GM12878 (cell line): ENCODE results near the gene ARL11. TPM values are rescaled to one million over a fixed set of nuclear protein-coding genes. Genes with fewer than 3 reads are reported as not detected.

Experiments
- ATAC-seq: fragments of 200-7000 bp; cut with Tn5 transposase; 3 replicates; pipeline ENCODE4 v1.9.1; 2020; ENCODE audit warnings: mild to moderate bottlenecking, moderate library complexity
- BruUV-seq: library from RNA; stranded (reverse); fragments of 400-500 nt; replicated peaks from 2 replicates; lab custom pipeline; 2021; lab: Mats Ljungman, UMichigan
- CTCF ChIA-PET: fragments of 300-600 bp; sonication (Branson Sonifier 250); formaldehyde crosslinking; extraction: SDS; loops from one replicate; lab custom pipeline; 2021; ENCODE audit warnings: inconsistent platforms; lab: Yijun Ruan, JAX
- POLR2A ChIA-PET: fragments of 350-600 bp; formaldehyde crosslinking; extraction: SDS; loops from one replicate; lab custom pipeline; 2021; ENCODE audit warnings: inconsistent platforms; lab: Charles Lee
- RAD21 ChIA-PET: fragments of 300-600 bp; sonication (Branson Sonifier 250); formaldehyde crosslinking; loops from one replicate; lab custom pipeline; 2023; ENCODE audit warnings: antibody characterized with exemption; ENCODE audit not compliant: unreplicated experiment; lab: Charles Lee
- SMC1A ChIA-PET: fragments of 300-600 bp; sonication (Branson Sonifier 250); formaldehyde crosslinking; loops from one replicate; lab custom pipeline; 2023; ENCODE audit not compliant: unreplicated experiment, uncharacterized antibody; lab: Charles Lee
- DNase-seq: peaks from one replicate; pipeline ENCODE4 v3.0.0-alpha.2; 2011; ENCODE audit warnings: low read depth, low spot score
- FAIRE-seq: peaks from 3 replicates; lab custom pipeline; 2011; peaks lifted over from hg19 to GRCh38; lab: Jason Lieb, UNC
- H2AFZ ChIP-seq: 2 replicates; pipeline ENCODE4 v1.6.0; 2011; ENCODE audit warnings: low read depth, low read length, control low read depth; ENCODE audit not compliant: control insufficient read depth
- H3K27ac ChIP-seq: 2 replicates; pipeline ENCODE4 v1.5.1; 2011; ENCODE audit warnings: control low read depth; ENCODE audit not compliant: control insufficient read depth, insufficient read depth
- H3K27me3 ChIP-seq, 2 experiments: replicated peaks in 1 of 2; 2 replicates each; pipeline versions ENCODE4 v1.6.0 to v1.6.1; 2011; ENCODE audit warnings: low read length in 1 of 2; ENCODE audit not compliant: control insufficient read depth in 2 of 2, insufficient read depth in 2 of 2
- H3K36me3 ChIP-seq, 2 experiments: 2 replicates each; pipeline ENCODE4 v1.5.1; 2011; ENCODE audit warnings: low read length in 1 of 2; ENCODE audit not compliant: control insufficient read depth in 2 of 2, insufficient read depth in 2 of 2
- H3K4me1 ChIP-seq: 2 replicates; pipeline ENCODE4 v1.6.1; 2011; ENCODE audit warnings: mild to moderate bottlenecking, low read length, moderate library complexity, mixed read lengths; ENCODE audit not compliant: control insufficient read depth, insufficient read depth
- H3K4me2 ChIP-seq: 2 replicates; pipeline ENCODE4 v1.6.0; 2011; ENCODE audit warnings: control low read depth; ENCODE audit not compliant: control insufficient read depth, insufficient read depth
- H3K4me3 ChIP-seq: fragments of 200-600 bp; sonication (generic); 2 replicates; pipeline ENCODE4 v1.5.1; 2016
- H3K79me2 ChIP-seq: 2 replicates; pipeline ENCODE4 v1.6.0; 2011; ENCODE audit warnings: low read length; ENCODE audit not compliant: control insufficient read depth, insufficient read depth
- H3K9ac ChIP-seq: 2 replicates; pipeline ENCODE4 v1.8.0; 2011; ENCODE audit warnings: low read length, control low read depth, mixed read lengths; ENCODE audit not compliant: control insufficient read depth, insufficient read depth
- H3K9me3 ChIP-seq: replicated peaks from 3 replicates; pipeline ENCODE4 v1.5.1; 2011; ENCODE audit warnings: mild to moderate bottlenecking, low read length; ENCODE audit not compliant: control insufficient read depth, insufficient read depth
- H4K20me1 ChIP-seq: 2 replicates; pipeline ENCODE4 v1.6.0; 2011; ENCODE audit not compliant: control insufficient read depth, insufficient read depth
- BCL11A ChIP-seq: IDR thresholded peaks from 2 replicates; pipeline ENCODE4 v1.6.1; 2011; ENCODE audit warnings: low read depth, low read length
- CHD1 ChIP-seq: IDR thresholded peaks from 2 replicates; pipeline ENCODE4 v1.6.1; 2012; ENCODE audit warnings: low read depth, low read length, improper control_type of control experiment
- ELK1 ChIP-seq: IDR thresholded peaks from 2 replicates; pipeline ENCODE4 v1.6.1; 2012; ENCODE audit warnings: low read depth, low read length, improper control_type of control experiment
- IKZF1 ChIP-seq: fragments of 450-650 bp; conservative IDR thresholded peaks from 2 replicates; pipeline ENCODE4 v1.6.1; 2017; ENCODE audit warnings: antibody characterized with exemption, mild to moderate bottlenecking
- MTA3 ChIP-seq: IDR thresholded peaks from 2 replicates; pipeline ENCODE4 v1.6.1; 2012; ENCODE audit warnings: low read length, inconsistent platforms, borderline replicate concordance
- MYB ChIP-seq: fragments of 150-350 bp; IDR thresholded peaks from 2 replicates; pipeline ENCODE4 v1.6.1; 2014; ENCODE audit warnings: mild to moderate bottlenecking, low read depth, low read length, borderline replicate concordance
- POLR2AphosphoS5 ChIP-seq: IDR thresholded peaks from 2 replicates; pipeline ENCODE4 v1.6.1; 2011; ENCODE audit warnings: mild to moderate bottlenecking, low read length, inconsistent platforms
- SMARCA5 ChIP-seq: fragments of 450-650 bp; IDR thresholded peaks from 2 replicates; pipeline ENCODE4 v1.6.1; 2017; ENCODE audit warnings: mild to moderate bottlenecking
- SP1 ChIP-seq: IDR thresholded peaks from one replicate; pipeline ENCODE4 v1.6.1; 2011; ENCODE audit warnings: low read depth, low read length
- SUPT20H ChIP-seq: IDR thresholded peaks from 2 replicates; pipeline ENCODE4 v1.6.1; 2011; ENCODE audit warnings: low read depth, mild to moderate bottlenecking, low read length, moderate library complexity, borderline replicate concordance; ENCODE audit not compliant: control insufficient read depth
- TARDBP ChIP-seq: IDR thresholded peaks from 2 replicates; pipeline ENCODE4 v1.6.1; 2016; ENCODE audit warnings: borderline replicate concordance
- TBL1XR1 ChIP-seq: IDR thresholded peaks from 2 replicates; pipeline ENCODE4 v1.6.1; 2012; ENCODE audit warnings: low read depth, low read length, improper control_type of control experiment
- USF2 ChIP-seq: IDR thresholded peaks from 2 replicates; pipeline ENCODE4 v1.6.1; 2011; ENCODE audit warnings: low read depth, low read length, improper control_type of control experiment, borderline replicate concordance
- WRNIP1 ChIP-seq: IDR thresholded peaks from 2 replicates; pipeline ENCODE4 v1.6.1; 2011; ENCODE audit warnings: low read depth, low read length, improper control_type of control experiment, borderline replicate concordance
- WGBS: methylation state at CpG from one replicate; pipeline ENCODE4 v1.1.6; 2016; ENCODE audit warnings: low lambda C conversion rate; ENCODE audit not compliant: insufficient replicate concordance, insufficient coverage; ENCODE audit errors: missing lambda C conversion rate; 5-methylcytosine and 5-hydroxymethylcytosine counted together
- in situ Hi-C: fragments of 300-500 bp; cut with MboI; formaldehyde crosslinking; loops from 9 replicates; pipeline ENCODE4 v1.14.3; 2018; ENCODE audit warnings: mixed read lengths
- intact Hi-C: fragments of 100-400 bp; cut with micrococcal nuclease; formaldehyde crosslinking; loops from one replicate; pipeline ENCODE4 v1.14.2; 2022; ENCODE audit not compliant: unreplicated experiment
- polyA plus RNA-seq, 11 experiments: library from polyadenylated mRNA; depleted of rRNA in 4 of 11; unstranded in 6 of 11; stranded (reverse) in 5 of 11; fragments of >200 nt; fragmentation: Nextera tagmentation in 4 of 11; fragmentation: Illumina TruSeq in 1 of 11; extraction: Ambion mirVana in 4 of 11; extraction: Trizol in 1 of 11; gene quantifications; 1 replicate in 1 of 11; 2 replicates in 10 of 11; pipeline versions ENCODE4 v1.2.1 to v1.2.3, GENCODE V29; 2011 to 2016; ENCODE audit warnings: inconsistent platforms in 2 of 11, missing spikeins in 2 of 11, low read depth in 1 of 11
- total RNA-seq, 4 experiments: library from RNA; depleted of rRNA in 3 of 4; stranded (reverse); fragments of >200 nt in 3 of 4; fragmentation: Illumina TruSeq in 1 of 4; extraction: Trizol in 1 of 4; gene quantifications; 2 replicates each; pipeline versions ENCODE4 v1.2.1 to v1.2.3, GENCODE V29; 2013 to 2021
- TF ChIP-seq, protein P1 (sequence below), 3 experiments: IDR thresholded peaks in 2 of 3; conservative IDR thresholded peaks in 1 of 3; 2 replicates each; pipeline ENCODE4 v1.5.1; 2011; ENCODE audit warnings: low read depth in 3 of 3, low read length in 3 of 3, mild to moderate bottlenecking in 3 of 3, control low read depth in 2 of 3, moderate library complexity in 2 of 3, inconsistent platforms in 1 of 3, mixed read lengths in 1 of 3; ENCODE audit not compliant: control insufficient read depth in 2 of 3, insufficient read depth in 1 of 3; ENCODE audit errors: extremely low read depth in 1 of 3
- TF ChIP-seq, protein P2 (sequence below): fragments of 450-650 bp; IDR thresholded peaks from 2 replicates; pipeline ENCODE4 v1.6.1; 2016; ENCODE audit warnings: mild to moderate bottlenecking, moderate library complexity, borderline replicate concordance

Gene ARL11
- total and polyA plus RNA-seq, 10 of the 15 experiments (the other 5 are each of a cell fraction or from before 2014, with no cell fraction given) = 2.0 to 7.2 (median 4.4) TPM

DNA sequence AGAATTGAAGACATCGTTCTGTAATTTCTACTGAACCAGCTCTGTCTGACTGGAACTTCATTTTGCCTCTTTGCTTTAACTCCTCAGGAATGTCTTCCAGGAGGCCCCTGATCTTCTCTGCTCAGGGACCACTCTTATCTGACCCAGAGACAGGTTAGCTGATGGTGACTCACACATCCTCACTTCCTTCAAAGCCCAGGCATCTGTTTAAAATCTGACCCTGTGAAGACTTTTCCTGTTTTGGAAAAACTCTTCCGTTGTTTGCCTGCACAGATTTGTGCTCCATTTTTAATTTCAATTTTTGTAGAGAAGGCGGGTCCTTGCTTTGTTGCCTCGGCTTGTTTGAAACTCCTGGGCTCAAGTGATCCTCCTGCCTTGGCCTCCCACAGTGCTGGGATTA, 1.6 kb downstream of the ARL11 start (continued):
- TF ChIP-seq ELK1 (no peak), BCL11A (no peak), SUPT20H (no peak)
- TF ChIP-seq, protein P1, sequence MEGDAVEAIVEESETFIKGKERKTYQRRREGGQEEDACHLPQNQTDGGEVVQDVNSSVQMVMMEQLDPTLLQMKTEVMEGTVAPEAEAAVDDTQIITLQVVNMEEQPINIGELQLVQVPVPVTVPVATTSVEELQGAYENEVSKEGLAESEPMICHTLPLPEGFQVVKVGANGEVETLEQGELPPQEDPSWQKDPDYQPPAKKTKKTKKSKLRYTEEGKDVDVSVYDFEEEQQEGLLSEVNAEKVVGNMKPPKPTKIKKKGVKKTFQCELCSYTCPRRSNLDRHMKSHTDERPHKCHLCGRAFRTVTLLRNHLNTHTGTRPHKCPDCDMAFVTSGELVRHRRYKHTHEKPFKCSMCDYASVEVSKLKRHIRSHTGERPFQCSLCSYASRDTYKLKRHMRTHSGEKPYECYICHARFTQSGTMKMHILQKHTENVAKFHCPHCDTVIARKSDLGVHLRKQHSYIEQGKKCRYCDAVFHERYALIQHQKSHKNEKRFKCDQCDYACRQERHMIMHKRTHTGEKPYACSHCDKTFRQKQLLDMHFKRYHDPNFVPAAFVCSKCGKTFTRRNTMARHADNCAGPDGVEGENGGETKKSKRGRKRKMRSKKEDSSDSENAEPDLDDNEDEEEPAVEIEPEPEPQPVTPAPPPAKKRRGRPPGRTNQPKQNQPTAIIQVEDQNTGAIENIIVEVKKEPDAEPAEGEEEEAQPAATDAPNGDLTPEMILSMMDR (IDR thresholded peaks at IDR 0.05 in 2 of 3, conservative IDR thresholded peaks at IDR 0.05 in 1 of 3; ENCODE audit: control insufficient read depth in 2 of 3, extremely low read depth in 1 of 3, insufficient read depth in 1 of 3, low read depth in 3 of 3, low read length in 3 of 3) = no peak

DNA sequence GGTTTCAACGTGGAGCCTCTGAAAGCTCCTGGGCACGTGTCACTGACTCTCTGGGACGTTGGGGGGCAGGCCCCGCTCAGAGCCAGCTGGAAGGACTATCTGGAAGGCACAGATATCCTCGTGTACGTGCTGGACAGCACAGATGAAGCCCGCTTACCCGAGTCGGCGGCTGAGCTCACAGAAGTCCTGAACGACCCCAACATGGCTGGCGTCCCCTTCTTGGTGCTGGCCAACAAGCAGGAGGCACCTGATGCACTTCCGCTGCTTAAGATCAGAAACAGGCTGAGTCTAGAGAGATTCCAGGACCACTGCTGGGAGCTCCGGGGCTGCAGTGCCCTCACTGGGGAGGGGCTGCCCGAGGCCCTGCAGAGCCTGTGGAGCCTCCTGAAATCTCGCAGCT, 2.3 kb downstream of the ARL11 start:
- DNase-seq (no peak), ATAC-seq (no peak), FAIRE-seq (no peak)
- CTCF ChIA-PET = interaction anchor here (1.1 kb wide), 1 partner anchor 10 kb away, joined by 3 read pairs; no protein-coding TSS in a partner anchor
- H3K27me3 ChIP-seq = no peaks in the 10 kb centered on the region
- RAD21 ChIA-PET = interaction anchor here (1.2 kb wide), 1 partner anchor 11 kb away, joined by 3 read pairs; no protein-coding TSS in a partner anchor
- H3K9me3 ChIP-seq = no peaks in the 10 kb centered on the region
- 94% methylated on average over 16 of the region's 16 CpGs for WGBS
- POLR2A ChIA-PET = no interaction called here
- H4K20me1 ChIP-seq = no peaks in the 10 kb centered on the region
- SMC1A ChIA-PET = interaction anchor here (1.2 to 5.8 kb wide), 3 partner anchors 12 to 109 kb away, joined by 3 to 24 read pairs (median 11); no protein-coding TSS in a partner anchor
- no peak overlapping the region for H3K4me2 ChIP-seq
- H3K79me2 ChIP-seq = peaks cover 7% of the 10 kb centered on the region
- intact Hi-C loops (no loop called here), in situ Hi-C loops (no loop called here)
- H3K4me1 ChIP-seq = peaks cover 3% of the 10 kb centered on the region; the same call in 1 of the 2 replicates
- no TSS peak for BruUV-seq
- 0 out of 4 replicates have a peak, but pooled peaks cover 0 to 2% of the 10 kb centered on the region in 2 experiments for H3K36me3 ChIP-seq
- no peak overlapping the region for H3K9ac ChIP-seq
- H3K27ac ChIP-seq = no peak overlapping the region
- no peak overlapping the region for H2AFZ ChIP-seq
- H3K4me3 ChIP-seq = no peak overlapping the region
- TF ChIP-seq MTA3 = no peak
- TF ChIP-seq SMARCA5 = no peak
- no peak for TF ChIP-seq POLR2AphosphoS5
- TF ChIP-seq, protein P2, sequence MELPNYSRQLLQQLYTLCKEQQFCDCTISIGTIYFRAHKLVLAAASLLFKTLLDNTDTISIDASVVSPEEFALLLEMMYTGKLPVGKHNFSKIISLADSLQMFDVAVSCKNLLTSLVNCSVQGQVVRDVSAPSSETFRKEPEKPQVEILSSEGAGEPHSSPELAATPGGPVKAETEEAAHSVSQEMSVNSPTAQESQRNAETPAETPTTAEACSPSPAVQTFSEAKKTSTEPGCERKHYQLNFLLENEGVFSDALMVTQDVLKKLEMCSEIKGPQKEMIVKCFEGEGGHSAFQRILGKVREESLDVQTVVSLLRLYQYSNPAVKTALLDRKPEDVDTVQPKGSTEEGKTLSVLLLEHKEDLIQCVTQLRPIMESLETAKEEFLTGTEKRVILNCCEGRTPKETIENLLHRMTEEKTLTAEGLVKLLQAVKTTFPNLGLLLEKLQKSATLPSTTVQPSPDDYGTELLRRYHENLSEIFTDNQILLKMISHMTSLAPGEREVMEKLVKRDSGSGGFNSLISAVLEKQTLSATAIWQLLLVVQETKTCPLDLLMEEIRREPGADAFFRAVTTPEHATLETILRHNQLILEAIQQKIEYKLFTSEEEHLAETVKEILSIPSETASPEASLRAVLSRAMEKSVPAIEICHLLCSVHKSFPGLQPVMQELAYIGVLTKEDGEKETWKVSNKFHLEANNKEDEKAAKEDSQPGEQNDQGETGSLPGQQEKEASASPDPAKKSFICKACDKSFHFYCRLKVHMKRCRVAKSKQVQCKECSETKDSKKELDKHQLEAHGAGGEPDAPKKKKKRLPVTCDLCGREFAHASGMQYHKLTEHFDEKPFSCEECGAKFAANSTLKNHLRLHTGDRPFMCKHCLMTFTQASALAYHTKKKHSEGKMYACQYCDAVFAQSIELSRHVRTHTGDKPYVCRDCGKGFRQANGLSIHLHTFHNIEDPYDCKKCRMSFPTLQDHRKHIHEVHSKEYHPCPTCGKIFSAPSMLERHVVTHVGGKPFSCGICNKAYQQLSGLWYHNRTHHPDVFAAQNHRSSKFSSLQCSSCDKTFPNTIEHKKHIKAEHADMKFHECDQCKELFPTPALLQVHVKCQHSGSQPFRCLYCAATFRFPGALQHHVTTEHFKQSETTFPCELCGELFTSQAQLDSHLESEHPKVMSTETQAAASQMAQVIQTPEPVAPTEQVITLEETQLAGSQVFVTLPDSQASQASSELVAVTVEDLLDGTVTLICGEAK = no peak
- TF ChIP-seq WRNIP1 = no peak
- TF ChIP-seq SP1 = no peak
- TF ChIP-seq TARDBP = no peak
- no peak for TF ChIP-seq MYB
- no peak for TF ChIP-seq USF2
- no peak for TF ChIP-seq CHD1
- no peak for TF ChIP-seq TBL1XR1
- TF ChIP-seq IKZF1 = no peak
